HG03159 (cell line): Measurements from ENCODE around the gene STK32B.

ENCODE experiments used
- ATAC-seq: cut with Tn5 transposase; IDR thresholded peaks from one replicate; pipeline ENCODE4 v1.9.1; 2021; ENCODE audit warnings: mild to moderate bottlenecking, moderate library complexity; ENCODE audit not compliant: unreplicated experiment

Gene STK32B

DNA sequence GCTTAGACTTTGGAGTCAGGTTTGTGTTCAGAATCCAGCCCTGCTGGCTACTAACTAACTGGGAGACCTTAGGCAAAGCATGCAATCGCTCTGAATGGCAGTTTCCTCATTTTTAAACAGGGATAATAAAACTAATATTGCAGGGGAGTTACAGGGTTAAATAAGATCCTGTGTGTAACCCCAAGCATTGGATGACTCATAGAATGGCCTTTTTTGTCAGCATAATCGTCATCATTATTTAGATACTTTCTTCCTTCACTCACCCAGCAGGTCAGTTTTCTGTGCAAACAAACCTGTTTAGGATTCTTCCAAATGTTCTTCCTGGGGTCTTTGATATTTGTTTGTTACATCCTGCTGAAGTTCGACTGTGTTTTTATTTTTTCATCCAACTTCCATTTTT is 448.9 kb downstream of the STK32B start:
- no peak for ATAC-seq

DNA sequence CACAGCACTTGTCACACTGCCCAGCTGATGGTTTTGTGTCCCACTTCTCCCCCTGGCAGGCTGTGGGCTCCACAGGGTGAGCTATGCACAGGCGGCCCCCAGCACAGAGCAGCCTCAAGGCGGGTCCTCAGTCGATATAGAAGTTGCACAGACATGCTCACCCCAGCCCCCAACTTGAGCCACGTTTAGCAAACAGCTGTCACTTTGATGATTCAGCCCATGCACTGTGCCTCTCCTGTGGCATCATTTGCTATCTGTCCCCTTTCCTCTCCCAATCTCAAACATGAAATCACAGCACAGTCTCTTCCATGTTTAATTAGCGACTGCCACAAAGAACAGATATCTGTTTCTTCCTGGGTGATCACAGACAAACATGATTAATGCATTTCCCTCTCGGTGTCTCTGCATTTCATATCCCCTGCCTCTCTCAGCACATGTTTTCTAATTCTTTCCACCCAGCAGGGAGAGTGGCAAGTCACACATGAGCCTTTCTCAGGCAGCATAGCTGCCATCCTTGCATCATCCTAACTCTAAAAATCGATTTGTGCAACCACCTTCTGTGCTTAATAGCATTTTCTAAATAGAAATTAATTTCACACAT is 452.2 kb downstream of the STK32B start:
- ATAC-seq: no peak

- no peak for ATAC-seq
Observed at GRCh38 chr4:5504486-5504885, 453.2 kb downstream of the STK32B start.

DNA sequence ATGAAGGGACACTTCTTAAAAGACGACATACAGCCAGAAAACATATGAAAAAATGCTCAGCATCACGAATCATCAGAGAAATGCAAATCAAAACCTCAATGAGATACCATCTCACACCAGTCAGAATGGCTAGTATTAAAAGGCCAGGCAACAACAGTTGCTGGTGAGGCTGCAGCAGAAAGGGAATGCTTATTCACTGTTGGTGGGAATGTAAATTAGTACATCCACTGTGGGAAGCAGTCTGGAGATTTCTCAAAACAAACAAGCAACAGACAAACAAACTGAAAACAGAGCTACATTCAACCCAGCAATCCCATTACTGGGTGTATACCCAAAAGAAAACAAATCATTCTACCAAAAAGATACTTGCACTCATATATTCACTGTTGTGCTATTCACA is 459.2 kb downstream of the STK32B start:
- no peak for ATAC-seq

GRCh38 chr4:5511791-5512190 is 460.5 kb downstream of the STK32B start:
- ATAC-seq: no peak

DNA sequence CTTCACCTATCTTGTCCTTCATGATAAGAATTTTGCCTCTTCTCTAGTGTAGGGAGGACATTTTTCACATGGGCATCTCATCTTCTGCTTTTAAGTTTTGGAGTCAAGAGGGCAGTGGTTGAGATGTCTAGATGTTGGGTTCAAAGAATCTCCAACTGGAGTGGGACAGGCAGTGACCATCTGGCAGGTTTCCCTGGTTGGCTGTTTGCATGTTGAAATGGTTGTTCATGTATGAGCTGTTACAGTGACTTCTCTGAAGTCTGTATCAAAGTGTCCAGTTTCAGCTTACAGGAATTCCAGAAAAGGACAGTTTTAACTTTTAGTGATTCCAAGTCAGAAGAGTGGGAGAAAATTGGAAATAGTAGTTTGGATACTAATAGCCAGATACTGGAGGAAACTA is 464.4 kb downstream of the STK32B start:
- no peak for ATAC-seq

DNA sequence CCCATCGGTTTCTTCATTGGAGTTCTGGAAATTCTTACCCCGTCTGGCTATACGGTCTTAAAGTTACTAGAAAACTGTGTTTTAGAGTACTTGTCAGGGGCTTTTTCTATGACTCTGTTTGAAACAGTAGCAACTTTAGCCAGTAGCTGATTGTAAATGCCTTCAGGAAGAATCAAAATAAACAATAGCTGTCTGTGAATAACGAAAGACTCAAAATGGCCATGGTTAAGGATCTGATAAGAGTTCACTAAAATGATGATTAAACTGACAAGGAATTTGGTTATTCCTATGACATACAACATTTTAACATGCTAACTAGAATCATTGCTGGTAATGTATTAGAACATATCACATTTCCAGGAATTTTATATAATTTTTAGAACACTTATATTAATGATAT is 466.1 kb downstream of the STK32B start:
- no peak for ATAC-seq

GRCh38 chr4:5524446-5525299 is 473.4 kb downstream of the STK32B start:
- ATAC-seq: no peak

- ATAC-seq: no peak
Observed at GRCh38 chr4:5526080-5526846, 475.0 kb downstream of the STK32B start.

DNA sequence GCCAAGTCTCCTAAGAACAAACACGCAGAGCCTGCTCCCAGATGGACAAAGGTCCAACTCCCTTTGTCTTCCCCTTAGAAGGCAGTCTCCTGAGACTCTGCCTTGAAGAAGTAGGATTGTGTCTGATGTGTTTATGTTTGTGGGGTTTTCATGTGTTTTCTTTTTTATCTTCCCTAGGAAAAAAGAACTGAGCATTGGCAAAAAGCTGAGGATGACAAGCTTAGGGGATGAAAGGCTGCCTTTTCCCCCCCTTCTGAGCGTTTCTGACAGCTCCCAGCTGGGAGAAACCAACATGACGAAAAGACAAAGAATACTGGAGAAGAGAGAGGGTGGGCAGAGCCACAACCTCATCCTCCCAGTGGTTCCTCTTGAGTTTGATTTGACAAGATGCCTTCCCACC is 475.9 kb downstream of the STK32B start:
- ATAC-seq: no peak

- no peak for ATAC-seq
Observed at GRCh38 chr4:5528031-5528436, 476.8 kb downstream of the STK32B start.

- no peak for ATAC-seq
Observed at GRCh38 chr4:5532100-5532499, 480.8 kb downstream of the STK32B start.

DNA sequence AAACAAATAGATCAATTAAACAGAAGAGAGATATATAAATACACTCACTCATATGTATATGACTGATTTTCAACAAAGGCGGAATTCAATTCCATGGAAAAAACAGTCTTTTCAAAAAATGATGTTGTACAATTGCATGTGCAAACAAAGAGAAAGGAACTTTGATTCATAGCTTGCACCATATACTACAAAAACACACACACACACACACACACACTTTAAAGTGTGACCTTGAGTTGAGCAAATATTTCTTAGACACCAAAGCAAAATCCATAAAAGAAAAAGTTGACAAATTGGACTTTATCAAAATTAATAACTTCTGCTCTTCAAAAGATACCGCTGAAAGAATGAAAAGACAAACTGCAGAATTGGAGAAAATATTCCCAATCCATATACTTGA is 488.3 kb downstream of the STK32B start:
- no peak for ATAC-seq

- no peak for ATAC-seq
Observed at GRCh38 chr4:5541169-5541568, 489.9 kb downstream of the STK32B start.

DNA sequence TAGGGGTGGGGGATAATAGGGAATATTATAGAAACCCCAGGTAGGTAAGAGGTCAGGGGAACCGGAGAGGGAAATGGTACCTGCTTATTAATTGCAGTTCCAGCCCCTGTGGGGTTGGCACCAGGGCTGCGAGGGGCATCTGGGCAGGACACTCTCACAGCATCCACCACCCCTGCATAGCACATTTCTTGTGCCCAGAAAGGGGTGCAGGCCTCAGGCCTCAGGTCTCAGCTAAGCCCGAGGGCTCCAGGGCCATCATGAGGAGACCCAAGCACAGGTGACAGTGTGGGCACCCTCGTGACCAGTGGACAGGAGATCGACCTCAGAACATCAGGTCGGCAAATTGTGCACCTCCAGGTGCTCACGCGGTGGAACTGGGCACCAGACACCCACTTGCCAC is 492.4 kb downstream of the STK32B start:
- no peak for ATAC-seq

GRCh38 chr4:5544762-5545161 is 493.5 kb downstream of the STK32B start:
- ATAC-seq: no peak

DNA sequence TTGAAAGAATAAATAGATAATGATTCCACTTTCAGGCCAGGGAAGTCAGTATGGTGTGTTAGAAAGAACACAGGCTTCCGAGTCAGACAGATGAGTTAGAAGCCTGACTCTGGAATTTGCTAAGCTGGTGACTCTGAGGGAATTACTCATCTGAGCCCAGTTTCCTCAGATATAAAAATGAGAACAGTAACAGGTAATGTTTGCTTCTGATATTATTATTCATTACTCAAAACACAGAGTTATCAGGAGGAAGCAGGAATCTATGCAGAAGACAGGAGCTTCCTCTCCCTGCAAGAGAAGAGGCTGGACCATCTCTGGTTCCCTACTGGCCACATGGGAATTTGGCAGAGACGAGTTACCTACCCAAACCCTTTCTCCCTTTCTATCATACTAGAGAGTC is 494.0 kb downstream of the STK32B start:
- no peak for ATAC-seq

GRCh38 chr4:5547651-5548249 is 496.5 kb downstream of the STK32B start:
- ATAC-seq: no peak
